Omental fat pad (tissue), 4 donors: ENCODE data around the gene TSNAXIP1. TPM values are rescaled to one million over a fixed set of nuclear protein-coding genes. Genes with fewer than 3 reads are reported as not detected.

Experiments used
- ATAC-seq: fragments of 150-250 bp; one replicate; pipeline ENCODE4 v1.9.1; 2016; ENCODE audit warnings: mild to moderate bottlenecking, moderate library complexity; ENCODE audit not compliant: low FRiP score
- DNase-seq: peaks from one replicate; pipeline ENCODE4 v3.0.0-alpha.2; 2019; ENCODE audit warnings: low spot score
- CTCF ChIP-seq, 3 donors: fragments of 450-650 bp; IDR thresholded peaks; one replicate each; pipeline ENCODE4 v1.5.1; 2016 to 2017; ENCODE audit warnings: antibody characterized with exemption in 3 of 3, mild to moderate bottlenecking in 3 of 3, moderate library complexity in 2 of 3
- total RNA-seq, 4 donors: library from RNA; depleted of rRNA; stranded (reverse); fragments of >200 nt; gene quantifications; one replicate each; pipeline ENCODE4 v1.1.0, GENCODE V29; 2016

Gene TSNAXIP1
- total RNA-seq, 4 donors from 2014 or later: 0.60 to 1.9 (median 1.1) TPM

- no peak for TF ChIP-seq CTCF (IDR thresholded peaks at IDR 0.05)
- DNase-seq (no peak), ATAC-seq (no peak)
These were observed 5.2 kb downstream of the TSNAXIP1 start for GRCh38 chr16:67811899-67812298.

- ATAC-seq (no peak), DNase-seq (no peak)
- no peak for TF ChIP-seq CTCF (IDR thresholded peaks at IDR 0.05)
These were observed 7.9 kb downstream of the TSNAXIP1 start for GRCh38 chr16:67814567-67814966.

DNA sequence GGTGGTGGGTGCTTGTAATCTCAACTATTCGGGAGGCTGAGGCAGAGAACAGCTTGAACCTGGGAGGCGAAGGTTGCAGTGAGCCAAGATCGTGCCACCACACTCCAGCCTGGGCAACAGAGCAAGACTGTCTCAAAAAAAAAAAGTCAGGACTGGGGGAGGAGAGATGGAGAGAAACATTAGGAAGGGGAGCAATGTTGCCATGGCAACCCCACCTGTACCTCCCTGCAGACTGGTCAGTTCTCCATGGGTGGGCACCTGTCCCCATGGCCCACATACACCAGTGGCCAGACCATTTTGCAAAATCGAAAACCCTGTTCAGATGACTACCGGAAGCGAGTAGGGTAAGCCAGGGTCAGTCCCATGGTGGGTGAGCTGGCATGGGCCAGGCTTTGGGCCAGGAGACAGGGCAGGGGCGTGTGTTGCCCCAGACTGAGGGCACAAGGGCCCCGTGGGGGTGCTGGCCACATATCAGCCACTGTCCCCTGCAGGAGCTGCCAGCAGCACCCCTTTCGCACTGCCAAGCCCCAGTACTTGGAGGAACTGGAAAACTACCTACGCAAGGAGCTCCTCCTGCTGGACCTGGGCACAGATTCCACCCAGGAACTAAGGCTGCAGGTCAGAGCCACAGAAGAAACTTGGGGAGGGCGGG, 14.0 kb downstream of the TSNAXIP1 start:
- TF ChIP-seq CTCF (IDR thresholded peaks at IDR 0.05): no peak
- no peak for DNase-seq
- no peak for ATAC-seq

DNA sequence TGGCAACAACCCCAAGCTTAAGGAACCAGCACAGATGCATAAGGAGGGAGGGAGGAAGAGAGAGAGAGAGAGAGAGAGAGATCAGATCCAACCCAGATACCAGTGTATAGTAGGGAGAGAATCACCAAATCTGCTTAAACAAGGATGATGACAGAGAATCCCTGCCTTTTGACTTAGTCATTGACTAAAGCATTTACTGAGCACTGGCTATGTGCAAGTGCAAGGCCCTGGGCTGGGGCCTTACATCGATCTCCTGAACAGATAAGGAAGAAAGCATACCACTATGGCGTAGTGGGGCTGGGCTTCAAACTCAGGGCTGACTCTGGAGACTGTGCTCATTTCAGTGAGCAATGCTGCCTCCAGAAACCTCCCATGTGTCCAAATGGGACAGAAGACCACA, 15.8 kb downstream of the TSNAXIP1 start:
- DNase-seq: no peak
- ATAC-seq: no peak
- no peak for TF ChIP-seq CTCF (IDR thresholded peaks at IDR 0.05)

GRCh38 chr16:67825119-67825518, 18.4 kb downstream of the TSNAXIP1 start:
- no peak for ATAC-seq
- TF ChIP-seq CTCF (IDR thresholded peaks at IDR 0.05): no peak

DNA sequence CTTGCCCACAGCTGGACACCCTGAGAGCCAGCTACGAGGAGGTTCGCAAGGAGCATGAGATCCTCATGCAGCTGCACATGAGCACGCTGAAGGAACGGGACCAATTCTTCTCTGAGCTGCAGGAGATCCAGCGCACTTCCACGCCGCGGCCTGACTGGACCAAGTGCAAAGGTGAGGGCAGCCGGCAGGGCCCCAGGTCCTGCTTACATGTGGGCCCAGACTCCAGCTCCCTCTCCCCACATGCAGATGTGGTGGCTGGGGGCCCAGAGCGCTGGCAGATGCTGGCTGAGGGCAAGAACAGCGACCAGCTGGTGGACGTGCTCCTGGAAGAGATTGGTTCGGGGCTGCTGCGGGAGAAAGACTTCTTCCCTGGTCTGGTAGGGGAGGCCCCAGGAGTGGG, 19.2 kb downstream of the TSNAXIP1 start:
- DNase-seq: no peak
- ATAC-seq: no peak
- no peak for TF ChIP-seq CTCF (IDR thresholded peaks at IDR 0.05)

More at GRCh38 chr16:67825119-67825518, 18.4 kb downstream of the TSNAXIP1 start:
- no peak for DNase-seq

DNA sequence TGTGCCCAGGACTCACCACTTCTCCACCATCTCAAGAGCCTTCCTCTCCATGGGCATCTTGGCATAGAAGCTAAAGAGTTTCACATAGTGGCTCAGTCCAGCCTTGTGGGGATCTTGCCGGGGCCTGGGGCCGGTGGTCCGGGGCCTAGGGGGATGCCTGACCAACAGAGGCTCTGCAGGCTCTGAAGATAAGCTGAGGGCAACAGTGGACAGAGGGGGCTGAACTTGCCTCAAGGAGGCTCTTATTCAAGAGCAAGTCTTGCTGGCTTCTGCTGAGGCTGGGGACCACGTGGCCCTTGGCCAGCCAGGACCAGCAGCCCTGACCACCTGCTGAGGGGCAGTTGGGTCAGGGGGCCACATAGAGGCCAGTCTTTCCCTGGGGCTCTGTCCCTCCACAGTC, 22.0 kb downstream of the TSNAXIP1 start:
- TF ChIP-seq CTCF (IDR thresholded peaks at IDR 0.05): no peak
- ATAC-seq (no peak), DNase-seq (no peak)
